HEK293T (cell line): ENCODE data around the gene STK4.

Experiments used
- BHLHE40 ChIP-seq: fragments of 450-650 bp; IDR thresholded peaks from 2 replicates; pipeline ENCODE4 v1.6.1; 2016; ENCODE audit warnings: mild to moderate bottlenecking, moderate library complexity, borderline replicate concordance
- ELF4 ChIP-seq: fragments of 450-650 bp; IDR thresholded peaks from 2 replicates; pipeline ENCODE4 v1.6.1; 2017; ENCODE audit warnings: antibody characterized with exemption
- FOXA1 ChIP-seq: fragments of 450-650 bp; IDR thresholded peaks from 2 replicates; pipeline ENCODE4 v1.6.1; 2016; ENCODE audit warnings: mild to moderate bottlenecking
- FOXK2 ChIP-seq: fragments of 450-650 bp; IDR thresholded peaks from 2 replicates; pipeline ENCODE4 v1.6.1; 2016; ENCODE audit warnings: mild to moderate bottlenecking
- FOXM1 ChIP-seq: fragments of 450-650 bp; IDR thresholded peaks from 2 replicates; pipeline ENCODE4 v1.6.1; 2017; ENCODE audit warnings: mild to moderate bottlenecking, borderline replicate concordance
- L3MBTL2 ChIP-seq: fragments of 450-650 bp; conservative IDR thresholded peaks from 2 replicates; pipeline ENCODE4 v1.6.1; 2016; ENCODE audit warnings: mild to moderate bottlenecking
- LEF1 ChIP-seq: fragments of 450-650 bp; IDR thresholded peaks from 2 replicates; pipeline ENCODE4 v1.6.1; 2017; ENCODE audit warnings: mild to moderate bottlenecking, borderline replicate concordance
- SP1 ChIP-seq: fragments of 450-650 bp; IDR thresholded peaks from 2 replicates; pipeline ENCODE4 v1.6.1; 2017
- SUZ12 ChIP-seq: fragments of 450-650 bp; IDR thresholded peaks from 2 replicates; pipeline ENCODE4 v1.6.1; 2016; ENCODE audit warnings: mild to moderate bottlenecking
- TARDBP ChIP-seq: fragments of 450-650 bp; IDR thresholded peaks from 2 replicates; pipeline ENCODE4 v1.6.1; 2016
- TF ChIP-seq, protein P1 (sequence below): fragments of 450-650 bp; IDR thresholded peaks from 2 replicates; pipeline ENCODE4 v1.6.1; 2016

DNA sequence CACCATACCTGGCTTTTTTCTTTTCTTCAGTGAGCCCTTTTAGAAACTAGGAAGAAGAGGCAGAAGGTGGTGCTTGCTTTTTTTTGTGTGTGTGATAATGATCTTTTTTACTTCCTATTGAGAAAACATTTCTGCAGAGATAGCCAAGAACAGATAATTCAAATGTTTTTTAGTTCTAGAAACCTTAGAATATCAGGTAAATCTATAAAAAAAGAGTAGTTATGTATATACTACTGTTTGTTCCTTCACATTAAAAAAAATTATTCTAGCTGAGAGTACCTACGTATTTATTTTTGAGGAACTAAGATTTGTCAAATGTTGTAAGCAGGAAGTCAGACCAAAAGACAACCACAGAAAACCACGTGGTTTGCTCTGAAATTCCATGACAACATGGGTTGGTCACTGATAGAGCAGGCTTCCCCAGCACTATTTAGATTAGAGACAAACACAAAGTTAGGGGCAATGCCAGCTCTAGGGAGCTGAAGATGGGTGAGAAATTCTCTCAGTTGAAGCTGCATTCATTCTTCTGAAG lies 12.8 kb downstream of the STK4 start:
- no peak for TF ChIP-seq FOXM1
- TF ChIP-seq BHLHE40 = no peak
- TF ChIP-seq FOXK2 = no peak
- TF ChIP-seq, protein P1, sequence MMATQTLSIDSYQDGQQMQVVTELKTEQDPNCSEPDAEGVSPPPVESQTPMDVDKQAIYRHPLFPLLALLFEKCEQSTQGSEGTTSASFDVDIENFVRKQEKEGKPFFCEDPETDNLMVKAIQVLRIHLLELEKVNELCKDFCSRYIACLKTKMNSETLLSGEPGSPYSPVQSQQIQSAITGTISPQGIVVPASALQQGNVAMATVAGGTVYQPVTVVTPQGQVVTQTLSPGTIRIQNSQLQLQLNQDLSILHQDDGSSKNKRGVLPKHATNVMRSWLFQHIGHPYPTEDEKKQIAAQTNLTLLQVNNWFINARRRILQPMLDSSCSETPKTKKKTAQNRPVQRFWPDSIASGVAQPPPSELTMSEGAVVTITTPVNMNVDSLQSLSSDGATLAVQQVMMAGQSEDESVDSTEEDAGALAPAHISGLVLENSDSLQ = no peak
- TF ChIP-seq ELF4 = no peak
- TF ChIP-seq SUZ12 = no peak
- no peak for TF ChIP-seq LEF1
- no peak for TF ChIP-seq SP1
- no peak for TF ChIP-seq TARDBP
- no peak for TF ChIP-seq L3MBTL2
- TF ChIP-seq FOXA1 = no peak
